Mesenchymal stem cell (in vitro differentiated cells and primary cell): ENCODE measurements around the gene MYLK.

Experiments used
- DNase-seq: peaks from one replicate; pipeline ENCODE4 v3.0.0-alpha.2; 2013
- H2AFZ ChIP-seq: one replicate; pipeline ENCODE4 v1.6.1; 2013; ENCODE audit warnings: low read depth, mild to moderate bottlenecking, control low read depth, inconsistent platforms, low read length, moderate library complexity
- H2AK5ac ChIP-seq: 2 replicates; pipeline ENCODE4 v1.6.1; 2013; ENCODE audit warnings: low read length, moderate library complexity, mild to moderate bottlenecking, inconsistent platforms; ENCODE audit not compliant: severe bottlenecking
- H2BK120ac ChIP-seq: one replicate; pipeline ENCODE4 v1.6.1; 2013; ENCODE audit warnings: low read depth, mild to moderate bottlenecking, inconsistent platforms, low read length, moderate library complexity
- H2BK12ac ChIP-seq, 2 experiments: one replicate each; pipeline ENCODE4 v1.6.1; 2013; ENCODE audit warnings: inconsistent platforms in 2 of 2, low read length in 2 of 2, mild to moderate bottlenecking in 2 of 2, moderate library complexity in 2 of 2, control low read depth in 1 of 2
- H2BK15ac ChIP-seq: one replicate; pipeline ENCODE4 v1.6.1; 2013; ENCODE audit warnings: mild to moderate bottlenecking, low read depth, inconsistent platforms; ENCODE audit not compliant: poor library complexity, severe bottlenecking
- H2BK5ac ChIP-seq: 2 replicates; pipeline ENCODE4 v1.6.1; 2013; ENCODE audit warnings: low read depth, mild to moderate bottlenecking, low read length, control low read depth, inconsistent platforms; ENCODE audit not compliant: poor library complexity, severe bottlenecking
- H3K14ac ChIP-seq, 2 experiments: one replicate each; pipeline ENCODE4 v1.6.1; 2013; ENCODE audit warnings: inconsistent platforms in 2 of 2, low read length in 2 of 2, control low read depth in 1 of 2, mild to moderate bottlenecking in 1 of 2, moderate library complexity in 1 of 2
- H3K18ac ChIP-seq, 2 experiments: one replicate each; pipeline ENCODE4 v1.6.1; 2013; ENCODE audit warnings: inconsistent platforms in 2 of 2, low read length in 2 of 2, control low read depth in 1 of 2, low read depth in 1 of 2, mild to moderate bottlenecking in 1 of 2
- H3K23ac ChIP-seq, 2 experiments: one replicate each; pipeline ENCODE4 v1.6.1; 2013; ENCODE audit warnings: inconsistent platforms in 2 of 2, low read length in 2 of 2, mild to moderate bottlenecking in 2 of 2, moderate library complexity in 2 of 2, control low read depth in 1 of 2
- H3K27ac ChIP-seq: 2 replicates; pipeline ENCODE4 v1.5.1; 2013; ENCODE audit warnings: mild to moderate bottlenecking, moderate library complexity, low read length, control low read depth, inconsistent platforms; ENCODE audit not compliant: poor library complexity, severe bottlenecking
- H3K27me3 ChIP-seq, 2 experiments: 2 replicates each; pipeline versions ENCODE4 v1.6.1 to v1.7.0; 2013; ENCODE audit warnings: low read length in 2 of 2, mild to moderate bottlenecking in 2 of 2, moderate library complexity in 2 of 2, control low read depth in 1 of 2, inconsistent platforms in 1 of 2; ENCODE audit not compliant: control insufficient read depth in 1 of 2, insufficient read depth in 1 of 2
- H3K36me3 ChIP-seq, 2 experiments: 2 replicates each; pipeline versions ENCODE4 v1.6.1 to v1.7.0; 2013; ENCODE audit warnings: low read length in 2 of 2, control low read depth in 1 of 2, inconsistent platforms in 1 of 2, low read depth in 1 of 2, mild to moderate bottlenecking in 1 of 2; ENCODE audit not compliant: insufficient read depth in 2 of 2, control insufficient read depth in 1 of 2
- H3K4ac ChIP-seq, 2 experiments: one replicate each; pipeline ENCODE4 v1.6.1; 2013; ENCODE audit warnings: inconsistent platforms in 2 of 2, low read length in 2 of 2, mild to moderate bottlenecking in 2 of 2, moderate library complexity in 2 of 2, control low read depth in 1 of 2, low read depth in 1 of 2
- H3K4me1 ChIP-seq: 2 replicates; pipeline ENCODE4 v1.6.1; 2013; ENCODE audit warnings: low read depth, low read length, control low read depth; ENCODE audit not compliant: control insufficient read depth, insufficient read depth
- H3K4me2 ChIP-seq: 2 replicates; pipeline ENCODE4 v1.6.1; 2013; ENCODE audit warnings: low read length, mild to moderate bottlenecking, inconsistent platforms; ENCODE audit not compliant: poor library complexity, severe bottlenecking
- H3K4me3 ChIP-seq, 2 experiments: 2 replicates each; pipeline versions ENCODE4 v1.5.1 to v1.7.0; 2013; ENCODE audit warnings: low read length in 2 of 2, mild to moderate bottlenecking in 2 of 2, control low read depth in 1 of 2, low read depth in 1 of 2; ENCODE audit not compliant: insufficient read depth in 1 of 2
- H3K79me1 ChIP-seq: replicated peaks from 2 replicates; pipeline ENCODE4 v1.6.1; 2013; ENCODE audit warnings: mild to moderate bottlenecking, control low read depth, low read length, inconsistent platforms; ENCODE audit not compliant: poor library complexity, severe bottlenecking
- H3K9ac ChIP-seq: 2 replicates; pipeline ENCODE4 v1.7.0; 2013; ENCODE audit warnings: mild to moderate bottlenecking, low read length, moderate library complexity
- H3K9me3 ChIP-seq: 2 replicates; pipeline ENCODE4 v1.7.0; 2013; ENCODE audit warnings: mild to moderate bottlenecking, low read length; ENCODE audit not compliant: control insufficient read depth
- H4K8ac ChIP-seq: one replicate; pipeline ENCODE4 v1.6.1; 2013; ENCODE audit warnings: inconsistent platforms, mild to moderate bottlenecking, low read length, moderate library complexity
- H4K91ac ChIP-seq: one replicate; pipeline ENCODE4 v1.6.1; 2013; ENCODE audit warnings: mild to moderate bottlenecking, low read length, inconsistent platforms
- WGBS: methylation state at CpG from one replicate; pipeline ENCODE4 v1.1.7; 2013; ENCODE audit warnings: mixed read lengths; 5-methylcytosine and 5-hydroxymethylcytosine counted together

The MYLK gene

GRCh38 chr3:123586968-123587367 is 297.2 kb downstream of the MYLK start:
- Histone ChIP-seq H3K4me3 (peak overlapping the region in 1 of 2 experiments; percentile 93), H3K4ac (no peak overlapping the region), H2BK5ac (no peak overlapping the region), H3K23ac (no peak overlapping the region), H3K79me1 (peaks cover 31% of the 10 kb centered on the region), H2AK5ac (no peak overlapping the region), H3K18ac (no peak overlapping the region), H4K91ac (no peak overlapping the region), H3K9me3 (peaks cover 6% of the 10 kb centered on the region), H3K4me2 (no peak overlapping the region), H3K14ac (no peak overlapping the region), H3K36me3 (peaks cover 11 to 16% of the 10 kb centered on the region in 2 experiments), H4K8ac (no peak overlapping the region), H3K27ac (peak overlapping the region; percentile 98), H2BK15ac (no peak overlapping the region), H2BK120ac (no peak overlapping the region), H2BK12ac (no peak overlapping the region), H3K4me1 (peaks cover 2% of the 10 kb centered on the region), H2AFZ (no peak overlapping the region), H3K27me3 (no peaks in the 10 kb centered on the region), H3K9ac (peak overlapping the region; percentile 89)
- no peak for DNase-seq
- WGBS, result no CpG with 5 or more reads among the region's 2 CpGs

DNA sequence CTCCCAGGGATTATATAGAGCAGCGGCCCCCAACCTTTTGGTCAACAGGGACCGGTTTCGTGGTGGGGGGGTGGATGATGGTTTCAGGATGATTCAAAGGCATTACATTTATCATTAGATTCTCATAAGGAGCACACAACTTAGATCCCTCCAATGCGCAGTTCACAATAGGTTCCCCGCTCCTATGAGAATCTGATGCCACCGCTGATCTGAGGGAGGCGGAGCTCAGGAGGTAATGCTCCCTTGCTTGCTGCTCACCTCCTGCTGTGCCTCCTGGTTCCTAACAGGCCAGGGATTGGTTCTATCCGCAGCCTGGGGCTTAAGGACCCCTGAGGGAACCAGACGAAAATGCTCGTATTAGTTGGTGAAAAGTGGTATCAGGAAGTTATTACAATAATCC is 298.0 kb downstream of the MYLK start:
- DNase-seq, result peak; percentile 62
- Histone ChIP-seq H3K4ac (peak overlapping the region in 1 of 2 experiments; percentile 68), H2BK120ac (no peak overlapping the region)

DNA sequence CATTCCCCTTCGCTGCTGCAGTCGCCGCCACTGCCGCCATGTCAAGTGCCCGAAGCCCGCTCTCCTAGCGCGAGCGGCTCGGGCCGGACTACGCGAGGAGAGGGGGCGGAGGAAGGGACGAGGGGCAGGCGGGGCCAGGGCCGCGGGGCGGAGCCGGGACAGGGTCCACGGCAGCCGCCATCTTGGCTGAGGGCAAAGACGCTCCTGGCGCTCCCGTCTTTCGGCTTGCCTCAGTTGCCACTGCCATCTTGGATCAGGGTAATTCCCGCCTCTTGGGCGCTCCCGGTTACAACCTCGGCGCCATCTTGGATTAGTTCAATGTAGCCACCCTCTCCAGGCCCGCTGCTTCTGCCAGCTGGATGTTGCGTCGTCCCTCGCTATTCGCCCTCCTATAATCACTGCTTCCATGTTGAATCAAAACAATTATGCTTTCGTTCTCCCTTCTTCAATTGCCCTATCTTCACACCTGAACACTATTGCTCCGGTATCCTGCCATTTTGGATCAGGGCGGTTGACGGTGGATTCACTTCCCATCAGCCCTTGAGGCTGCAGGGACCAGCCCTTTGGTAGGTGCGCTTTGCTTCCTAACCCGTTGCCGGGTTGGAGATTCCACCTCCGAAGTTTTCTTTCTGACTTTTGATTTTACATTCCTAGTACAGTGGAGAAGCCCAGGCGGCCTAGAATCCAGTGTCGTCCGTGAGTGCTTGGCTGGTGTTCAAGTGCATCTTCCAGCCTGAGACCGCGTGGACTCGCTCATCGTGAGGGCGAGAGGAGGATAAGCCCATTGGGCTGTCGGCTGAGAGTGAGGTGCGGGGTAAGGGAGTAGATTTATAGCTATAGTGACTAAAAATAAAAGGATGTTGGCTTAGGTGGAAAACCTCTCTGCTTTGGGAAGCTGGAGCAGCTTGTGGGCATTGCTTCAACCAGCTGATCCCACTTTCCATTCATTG is 298.9 kb downstream of the MYLK start, which contains the start of gene HACD2:
TSS of gene HACD2 (minus strand) at position 66 of the 950 bp plus-strand sequence. CDS start at position 40, 26 bp downstream.
- H2AFZ ChIP-seq, result peak within 1 kb of the TSS; percentile 98
- no peaks in the 10 kb centered on the region for H3K27me3 ChIP-seq
- peak within 1 kb of the TSS; percentile 96 for H4K8ac ChIP-seq
- peaks cover 25% of the 10 kb centered on the region for H3K79me1 ChIP-seq
- H3K9me3 ChIP-seq, result no peaks in the 10 kb centered on the region
- peak; percentile 98 for DNase-seq
- H4K91ac ChIP-seq, result peak within 1 kb of the TSS; percentile 54
- peaks cover 5 to 13% of the 10 kb centered on the region in 2 experiments for H3K36me3 ChIP-seq
- H3K4me1 ChIP-seq, result peaks cover 2% of the 10 kb centered on the region
- peak within 1 kb of the TSS; percentile 98 for H3K27ac ChIP-seq
- peak within 1 kb of the TSS; percentile 100 for H3K4me2 ChIP-seq
- H3K18ac ChIP-seq, result peak within 1 kb of the TSS; percentile 78 to 98
- H3K4me3 ChIP-seq, result peak within 1 kb of the TSS; percentile 83 to 93
- peak within 1 kb of the TSS; percentile 89 for H3K9ac ChIP-seq
- H2BK5ac ChIP-seq, result peak within 1 kb of the TSS; percentile 82
- H3K14ac ChIP-seq, result peak within 1 kb of the TSS in 1 of 2 experiments; percentile 91
- peak within 1 kb of the TSS; percentile 31 to 82 for H3K4ac ChIP-seq
- H2BK120ac ChIP-seq, result peak within 1 kb of the TSS; percentile 50
- peak within 1 kb of the TSS; percentile 94 for H2BK15ac ChIP-seq
- H2AK5ac ChIP-seq, result no peak within 1 kb of the TSS
- H3K23ac ChIP-seq, result peak within 1 kb of the TSS in 1 of 2 experiments; percentile 59
- under 1% methylated on average over 54 of the region's 54 CpGs for WGBS
- peak within 1 kb of the TSS in 1 of 2 experiments; percentile 54 for H2BK12ac ChIP-seq

More for the DNA sequence above, 298.0 kb downstream of the MYLK start:
- Histone ChIP-seq H3K79me1 (peaks cover 32% of the 10 kb centered on the region), H3K9me3 (peaks cover 6% of the 10 kb centered on the region), H3K23ac (no peak overlapping the region), H3K36me3 (peaks cover 10 to 16% of the 10 kb centered on the region in 2 experiments), H3K14ac (no peak overlapping the region), H3K27ac (peak overlapping the region; percentile 98), H3K4me3 (peak overlapping the region; percentile 42 to 93), H2BK5ac (no peak overlapping the region), H4K8ac (no peak overlapping the region), H2BK15ac (no peak overlapping the region), H3K27me3 (no peaks in the 10 kb centered on the region), H2AK5ac (no peak overlapping the region), H2AFZ (no peak overlapping the region), H3K9ac (peak overlapping the region; percentile 89), H2BK12ac (no peak overlapping the region), H3K4me1 (peaks cover 2% of the 10 kb centered on the region), H3K18ac (peak overlapping the region; percentile 37 to 73), H3K4me2 (peak overlapping the region; percentile 63), H4K91ac (no peak overlapping the region)
- WGBS, result 6% methylated on average over 7 of the region's 10 CpGs
